HepG2 (cell line): ENCODE measurements around the gene RAD51AP1. TPM values are rescaled to one million over a fixed set of nuclear protein-coding genes. Genes with fewer than 3 reads are reported as not detected.

Experiments used
- ATF3 ChIP-seq: sonication (generic); formaldehyde crosslinking; IDR thresholded peaks from 2 replicates; pipeline ENCODE4 v1.4.0; 2020; ENCODE audit warnings: missing genetic modification reagents
- E2F5 ChIP-seq: sonication (generic); formaldehyde crosslinking; conservative IDR thresholded peaks from 2 replicates; pipeline ENCODE4 v1.4.0; 2020; ENCODE audit warnings: missing genetic modification reagents
- GLMP ChIP-seq: sonication (generic); formaldehyde crosslinking; IDR thresholded peaks from 2 replicates; pipeline ENCODE4 v1.9.0; 2021; ENCODE audit warnings: missing genetic modification reagents, mild to moderate bottlenecking, borderline replicate concordance
- IRF1 ChIP-seq: sonication (generic); formaldehyde crosslinking; IDR thresholded peaks from 2 replicates; pipeline ENCODE4 v1.4.0; 2020; ENCODE audit warnings: low read depth, mild to moderate bottlenecking, missing genetic modification reagents
- KDM1A ChIP-seq: IDR thresholded peaks from 2 replicates; pipeline ENCODE4 v1.6.1; 2016; ENCODE audit warnings: missing compliant biosample characterization
- MBNL3 ChIP-seq: fragments of 250-450 bp; sonication (Bioruptor Pico); conservative IDR thresholded peaks from 2 replicates; pipeline ENCODE4 v1.8.0; 2022; ENCODE audit warnings: mild to moderate bottlenecking, inconsistent platforms
- MIER3 ChIP-seq: IDR thresholded peaks from 2 replicates; pipeline ENCODE4 v1.6.1; 2016; ENCODE audit warnings: missing compliant biosample characterization, borderline replicate concordance
- RAD51 ChIP-seq: fragments of 450-650 bp; IDR thresholded peaks from 2 replicates; pipeline ENCODE4 v1.6.1; 2016; ENCODE audit warnings: borderline replicate concordance
- SUZ12 ChIP-seq: fragments of 150-350 bp; IDR thresholded peaks from 2 replicates; pipeline ENCODE4 v1.6.1; 2014; ENCODE audit warnings: low read depth, low read length
- ZNF17 ChIP-seq: sonication (generic); formaldehyde crosslinking; IDR thresholded peaks from 2 replicates; pipeline ENCODE4 v1.5.0; 2020; ENCODE audit warnings: mild to moderate bottlenecking, missing genetic modification reagents
- ZNF282 ChIP-seq: fragments of 450-650 bp; IDR thresholded peaks from 2 replicates; pipeline ENCODE4 v1.6.1; 2018; ENCODE audit not compliant: partially characterized antibody
- polyA plus RNA-seq, 8 experiments: library from polyadenylated mRNA; depleted of rRNA in 3 of 8; stranded (reverse) in 7 of 8; unstranded in 1 of 8; fragments of >200 nt; fragmentation: Illumina TruSeq in 4 of 8; extraction: Trizol in 4 of 8; gene quantifications; 2 replicates each; pipeline versions ENCODE4 v1.2.1 to v1.2.3, GENCODE V29; 2011 to 2016; ENCODE audit warnings: low read depth in 4 of 8, missing spikeins in 1 of 8, mixed read lengths in 1 of 8; ENCODE audit not compliant: insufficient read depth in 1 of 8
- total RNA-seq, 5 experiments: library from RNA; depleted of rRNA; stranded (reverse); fragments of >200 nt; fragmentation: Illumina TruSeq; extraction: Trizol; gene quantifications; 2 replicates each; pipeline ENCODE4 v1.2.3, GENCODE V29; 2016; ENCODE audit warnings: low read depth in 1 of 5
- TF ChIP-seq, protein P1 (sequence below): sonication (generic); formaldehyde crosslinking; IDR thresholded peaks from 2 replicates; pipeline ENCODE4 v1.5.1; 2020; ENCODE audit warnings: mild to moderate bottlenecking, missing genetic modification reagents, moderate library complexity
- TF ChIP-seq, protein P2 (sequence below): sonication (generic); formaldehyde crosslinking; IDR thresholded peaks from 2 replicates; pipeline ENCODE4 v1.4.0; 2020; ENCODE audit warnings: missing genetic modification reagents
- TF ChIP-seq, protein P3 (sequence below): sonication (generic); formaldehyde crosslinking; IDR thresholded peaks from 2 replicates; pipeline ENCODE4 v1.5.0; 2020; ENCODE audit warnings: mild to moderate bottlenecking, low read depth, missing genetic modification reagents, borderline replicate concordance
- TF ChIP-seq, protein P4 (sequence below): sonication (generic); formaldehyde crosslinking; IDR thresholded peaks from 2 replicates; pipeline ENCODE4 v1.8.0; 2022; ENCODE audit warnings: missing genetic modification reagents, mild to moderate bottlenecking, moderate library complexity, borderline replicate concordance

Gene RAD51AP1
- total and polyA plus RNA-seq, 2 of the 13 experiments (the other 11 are each of a cell fraction or from before 2014, with no cell fraction given), result 16.6 to 49.3 TPM

- TF ChIP-seq, protein P1, sequence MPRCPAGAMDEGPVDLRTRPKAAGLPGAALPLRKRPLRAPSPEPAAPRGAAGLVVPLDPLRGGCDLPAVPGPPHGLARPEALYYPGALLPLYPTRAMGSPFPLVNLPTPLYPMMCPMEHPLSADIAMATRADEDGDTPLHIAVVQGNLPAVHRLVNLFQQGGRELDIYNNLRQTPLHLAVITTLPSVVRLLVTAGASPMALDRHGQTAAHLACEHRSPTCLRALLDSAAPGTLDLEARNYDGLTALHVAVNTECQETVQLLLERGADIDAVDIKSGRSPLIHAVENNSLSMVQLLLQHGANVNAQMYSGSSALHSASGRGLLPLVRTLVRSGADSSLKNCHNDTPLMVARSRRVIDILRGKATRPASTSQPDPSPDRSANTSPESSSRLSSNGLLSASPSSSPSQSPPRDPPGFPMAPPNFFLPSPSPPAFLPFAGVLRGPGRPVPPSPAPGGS (CRISPR knock-in tag), result no peak
- TF ChIP-seq RAD51, result no peak
- no peak for TF ChIP-seq MBNL3 (CRISPR knock-in tag)
- TF ChIP-seq, protein P2, sequence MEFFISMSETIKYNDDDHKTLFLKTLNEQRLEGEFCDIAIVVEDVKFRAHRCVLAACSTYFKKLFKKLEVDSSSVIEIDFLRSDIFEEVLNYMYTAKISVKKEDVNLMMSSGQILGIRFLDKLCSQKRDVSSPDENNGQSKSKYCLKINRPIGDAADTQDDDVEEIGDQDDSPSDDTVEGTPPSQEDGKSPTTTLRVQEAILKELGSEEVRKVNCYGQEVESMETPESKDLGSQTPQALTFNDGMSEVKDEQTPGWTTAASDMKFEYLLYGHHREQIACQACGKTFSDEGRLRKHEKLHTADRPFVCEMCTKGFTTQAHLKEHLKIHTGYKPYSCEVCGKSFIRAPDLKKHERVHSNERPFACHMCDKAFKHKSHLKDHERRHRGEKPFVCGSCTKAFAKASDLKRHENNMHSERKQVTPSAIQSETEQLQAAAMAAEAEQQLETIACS, result no peak
- TF ChIP-seq, protein P3, sequence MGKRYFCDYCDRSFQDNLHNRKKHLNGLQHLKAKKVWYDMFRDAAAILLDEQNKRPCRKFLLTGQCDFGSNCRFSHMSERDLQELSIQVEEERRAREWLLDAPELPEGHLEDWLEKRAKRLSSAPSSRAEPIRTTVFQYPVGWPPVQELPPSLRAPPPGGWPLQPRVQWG (CRISPR knock-in tag), result no peak
- no peak for TF ChIP-seq GLMP (CRISPR knock-in tag)
- no peak for TF ChIP-seq IRF1 (CRISPR knock-in tag)
- no peak for TF ChIP-seq ZNF17 (CRISPR knock-in tag)
- peak; percentile 40; the same call in 1 of the 2 replicates for TF ChIP-seq MIER3 (CRISPR knock-in tag)
- peak; percentile 88 for TF ChIP-seq E2F5 (CRISPR knock-in tag)
- no peak for TF ChIP-seq KDM1A (CRISPR knock-in tag)
- TF ChIP-seq, protein P4, sequence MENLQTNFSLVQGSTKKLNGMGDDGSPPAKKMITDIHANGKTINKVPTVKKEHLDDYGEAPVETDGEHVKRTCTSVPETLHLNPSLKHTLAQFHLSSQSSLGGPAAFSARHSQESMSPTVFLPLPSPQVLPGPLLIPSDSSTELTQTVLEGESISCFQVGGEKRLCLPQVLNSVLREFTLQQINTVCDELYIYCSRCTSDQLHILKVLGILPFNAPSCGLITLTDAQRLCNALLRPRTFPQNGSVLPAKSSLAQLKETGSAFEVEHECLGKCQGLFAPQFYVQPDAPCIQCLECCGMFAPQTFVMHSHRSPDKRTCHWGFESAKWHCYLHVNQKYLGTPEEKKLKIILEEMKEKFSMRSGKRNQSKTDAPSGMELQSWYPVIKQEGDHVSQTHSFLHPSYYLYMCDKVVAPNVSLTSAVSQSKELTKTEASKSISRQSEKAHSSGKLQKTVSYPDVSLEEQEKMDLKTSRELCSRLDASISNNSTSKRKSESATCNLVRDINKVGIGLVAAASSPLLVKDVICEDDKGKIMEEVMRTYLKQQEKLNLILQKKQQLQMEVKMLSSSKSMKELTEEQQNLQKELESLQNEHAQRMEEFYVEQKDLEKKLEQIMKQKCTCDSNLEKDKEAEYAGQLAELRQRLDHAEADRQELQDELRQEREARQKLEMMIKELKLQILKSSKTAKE (CRISPR knock-in tag), result no peak
- no peak for TF ChIP-seq ATF3 (CRISPR knock-in tag)
- TF ChIP-seq ZNF282, result no peak
- no peak for TF ChIP-seq SUZ12
Observed at GRCh38 chr12:4538207-4539160, at the start of gene RAD51AP1 (continued).
